Activated naive CD8-positive, alpha-beta T cell (primary cell): ENCODE data around the gene EPN2.
"Not testable (repeated sequence)": the region's sequence is repeated elsewhere in the genome, so short reads cannot be mapped to it uniquely, and the experiment has no call there.

Experiments used
- H3K27ac Mint-ChIP-seq: one replicate; pipeline ENCODE4 v1.8.0; 2021; ENCODE audit warnings: mixed read lengths
- H3K27me3 Mint-ChIP-seq: one replicate; pipeline ENCODE4 v1.8.0; 2021; ENCODE audit warnings: mixed read lengths
- H3K36me3 Mint-ChIP-seq: one replicate; pipeline ENCODE4 v1.8.0; 2021; ENCODE audit warnings: mixed read lengths
- H3K4me1 Mint-ChIP-seq: one replicate; pipeline ENCODE4 v1.8.0; 2021; ENCODE audit warnings: low read depth, mixed read lengths
- H3K4me3 Mint-ChIP-seq: one replicate; pipeline ENCODE4 v1.8.0; 2021; ENCODE audit warnings: mild to moderate bottlenecking, mixed read lengths
- H3K9me3 Mint-ChIP-seq: one replicate; pipeline ENCODE4 v1.8.0; 2021; ENCODE audit warnings: low read depth, mixed read lengths

The EPN2 gene

DNA sequence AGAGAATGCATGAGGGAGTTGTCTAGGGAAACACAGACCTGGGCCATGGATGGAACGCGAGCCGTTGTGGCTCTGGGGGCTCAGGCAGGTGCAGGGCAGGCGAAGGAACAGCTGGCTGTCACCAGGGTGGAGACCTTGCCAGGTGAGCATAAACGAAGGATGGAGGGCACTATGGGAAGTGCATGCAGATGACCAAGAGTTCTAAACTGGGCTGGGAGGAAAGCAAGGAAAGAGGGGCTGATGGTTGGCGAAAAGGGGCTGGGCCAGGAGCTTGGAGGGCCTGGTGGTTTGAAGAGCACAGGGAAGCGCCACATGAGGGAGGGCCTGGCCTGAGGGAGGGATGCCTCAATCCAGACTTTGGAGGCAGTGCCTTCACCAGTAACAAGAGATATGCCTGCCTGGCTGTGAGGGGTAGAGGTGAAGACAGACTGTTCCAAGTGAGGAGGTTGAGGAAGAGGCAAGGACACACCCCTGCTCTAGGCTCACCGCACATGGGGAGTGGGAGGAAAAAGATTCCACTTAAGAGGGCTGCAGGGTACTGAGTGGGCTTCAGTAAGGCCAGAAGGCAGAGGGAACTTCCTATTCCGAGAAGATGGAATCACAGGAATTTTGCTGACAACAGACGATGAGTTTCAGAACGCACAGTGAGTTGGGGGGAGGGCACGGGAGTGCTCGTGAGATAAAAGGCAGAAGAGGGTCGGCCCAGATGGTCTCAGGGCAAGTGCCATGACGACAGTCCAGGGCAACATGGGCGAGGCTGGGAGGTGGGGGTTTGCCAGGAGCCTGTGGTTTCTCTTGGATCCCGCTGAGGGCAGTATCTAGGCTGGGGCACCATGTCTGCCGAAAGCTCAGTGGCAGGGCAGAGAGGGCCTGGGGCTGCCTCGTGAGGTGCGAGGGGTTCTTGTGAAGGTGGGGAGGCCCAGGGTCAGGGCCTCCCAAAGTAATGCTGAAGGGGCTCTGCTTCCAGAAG is 104.8 kb downstream of the EPN2 start:
- H3K4me3 Mint-ChIP-seq, result no peak overlapping the region
- H3K27me3 Mint-ChIP-seq, result peaks cover 19% of the 10 kb centered on the region
- H3K36me3 Mint-ChIP-seq, result no peaks in the 10 kb centered on the region

DNA sequence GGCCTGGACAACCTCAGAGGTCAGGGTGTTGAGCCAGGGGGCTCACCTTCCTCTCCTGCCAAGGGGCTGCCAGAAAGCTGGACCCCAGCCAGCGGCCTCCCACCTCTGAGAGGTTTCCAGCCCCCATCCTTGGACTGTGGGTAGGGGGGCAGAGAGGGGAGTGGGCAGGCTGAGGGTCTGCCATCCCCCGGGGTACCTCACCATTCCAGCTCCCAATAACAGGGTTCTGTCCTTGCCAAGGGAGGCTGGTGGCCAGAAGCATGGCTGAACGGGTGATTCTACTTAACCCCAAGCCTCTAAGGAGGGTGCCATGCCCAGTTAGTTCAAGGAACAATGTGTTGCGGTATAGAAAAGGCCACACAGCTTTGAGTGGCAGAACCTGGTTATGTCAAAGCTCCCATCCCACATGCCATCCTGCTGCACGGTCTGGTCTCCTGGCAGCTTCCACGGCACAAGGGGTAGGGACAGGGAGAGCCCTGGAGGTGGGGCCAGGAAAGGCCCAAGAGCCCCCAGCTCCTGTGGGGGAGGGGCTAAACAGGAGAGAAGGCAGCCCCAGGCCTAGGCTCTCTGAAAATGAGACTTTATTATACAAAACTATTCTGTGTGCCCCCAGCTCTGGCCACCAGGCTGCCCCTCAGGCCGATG is 105.6 kb downstream of the EPN2 start:
- H3K27me3 Mint-ChIP-seq, result peaks cover 15% of the 10 kb centered on the region

More for the DNA sequence above, 104.8 kb downstream of the EPN2 start:
- no peaks in the 10 kb centered on the region for H3K9me3 Mint-ChIP-seq
- no peak overlapping the region for H3K27ac Mint-ChIP-seq
- H3K4me1 Mint-ChIP-seq, result no peaks in the 10 kb centered on the region

DNA sequence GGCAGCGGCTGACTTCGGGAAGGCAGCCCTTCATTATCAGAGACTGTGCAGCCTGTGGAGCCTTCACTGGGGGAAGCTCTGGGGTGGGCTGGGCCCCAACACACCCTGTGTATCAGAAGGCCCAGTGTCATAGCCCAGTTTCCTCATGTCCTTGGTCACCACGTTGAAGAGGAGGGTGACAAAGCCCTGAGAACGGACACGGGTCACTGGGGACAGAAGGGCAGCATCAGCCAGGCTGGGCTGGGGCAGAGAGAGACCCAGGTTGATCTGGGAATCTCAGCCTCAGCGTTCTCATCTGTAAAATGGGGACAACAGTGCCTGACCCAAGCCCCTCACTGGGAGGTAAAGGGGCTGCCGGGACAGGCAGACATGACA is 106.1 kb downstream of the EPN2 start:
- no peaks in the 10 kb centered on the region for H3K9me3 Mint-ChIP-seq
- H3K27ac Mint-ChIP-seq, result no peak overlapping the region
- H3K36me3 Mint-ChIP-seq, result no peaks in the 10 kb centered on the region
- H3K4me3 Mint-ChIP-seq, result no peak overlapping the region
- peaks cover 15% of the 10 kb centered on the region for H3K27me3 Mint-ChIP-seq
- H3K4me1 Mint-ChIP-seq, result no peaks in the 10 kb centered on the region

More for the DNA sequence above, 105.6 kb downstream of the EPN2 start:
- Mint-ChIP-seq H3K9me3 (no peaks in the 10 kb centered on the region), H3K4me1 (no peaks in the 10 kb centered on the region), H3K36me3 (no peaks in the 10 kb centered on the region), H3K27ac (no peak overlapping the region), H3K4me3 (no peak overlapping the region)

DNA sequence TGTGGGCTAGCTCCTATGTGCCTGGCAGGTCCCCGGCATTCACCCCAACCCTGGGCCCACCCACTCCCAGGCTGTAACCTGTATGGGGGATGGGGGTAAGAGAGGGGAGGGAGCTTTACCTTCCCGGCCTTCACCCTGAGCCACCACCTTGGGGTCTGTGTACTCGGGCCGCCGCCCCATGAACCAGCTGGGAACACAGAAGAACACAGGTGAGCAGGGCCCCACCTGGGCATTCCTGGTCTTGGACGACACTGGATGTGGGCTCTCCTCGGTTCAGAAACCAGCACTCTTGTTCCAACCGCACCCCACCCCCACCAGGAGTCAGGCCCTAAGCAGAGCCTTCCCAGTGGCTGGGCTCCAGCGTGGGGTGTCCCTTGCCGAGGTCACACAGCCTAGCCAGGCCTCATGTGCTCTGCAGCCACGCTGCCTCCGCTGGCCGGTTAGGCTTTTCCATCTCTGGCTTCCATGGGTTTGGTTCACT is 106.5 kb downstream of the EPN2 start:
- no peaks in the 10 kb centered on the region for H3K9me3 Mint-ChIP-seq
- H3K36me3 Mint-ChIP-seq, result no peaks in the 10 kb centered on the region
- peaks cover 15% of the 10 kb centered on the region for H3K27me3 Mint-ChIP-seq
- no peak overlapping the region for H3K27ac Mint-ChIP-seq
- H3K4me3 Mint-ChIP-seq, result no peak overlapping the region
- H3K4me1 Mint-ChIP-seq, result no peaks in the 10 kb centered on the region

DNA sequence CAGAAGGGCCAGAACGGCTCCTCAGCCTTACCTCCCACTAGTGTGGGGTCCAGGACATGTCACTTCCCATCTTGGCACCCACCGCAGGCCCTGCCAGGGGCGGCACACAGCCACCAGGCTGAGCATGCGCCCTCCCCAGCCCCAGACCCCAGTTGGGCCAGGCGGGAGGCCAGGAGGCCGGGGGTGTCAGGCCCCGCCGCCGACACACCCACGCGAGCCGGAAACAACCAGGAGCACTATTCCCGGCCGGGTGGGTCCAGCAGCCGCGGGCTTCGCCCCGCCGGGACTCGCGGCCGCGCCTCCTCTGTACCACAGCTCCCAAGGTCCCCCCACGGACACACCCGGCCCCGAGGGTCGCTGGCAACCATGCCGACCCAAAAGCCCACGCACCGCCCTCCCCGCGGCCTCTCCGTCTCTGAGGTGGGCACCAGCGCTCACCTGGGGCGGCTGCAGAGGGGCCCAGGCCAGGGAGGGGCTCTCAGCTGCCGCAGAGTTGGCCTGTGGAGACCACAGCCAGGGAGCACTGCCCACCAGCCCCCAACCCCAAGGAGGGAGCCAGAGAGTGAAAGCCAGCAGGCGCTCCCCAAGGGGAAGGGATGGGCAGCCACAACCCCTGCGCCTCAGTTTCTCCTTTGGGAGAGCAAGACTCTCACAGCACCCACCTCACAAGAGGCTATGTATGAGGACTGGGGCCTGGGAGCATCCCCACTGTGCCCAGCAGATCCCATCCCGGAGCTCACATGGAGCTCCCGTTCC is 107.3 kb downstream of the EPN2 start:
- Mint-ChIP-seq H3K27me3 (peaks cover 14% of the 10 kb centered on the region), H3K9me3 (no peaks in the 10 kb centered on the region), H3K4me1 (no peaks in the 10 kb centered on the region), H3K4me3 (no peak overlapping the region), H3K36me3 (no peaks in the 10 kb centered on the region), H3K27ac (no peak overlapping the region)

DNA sequence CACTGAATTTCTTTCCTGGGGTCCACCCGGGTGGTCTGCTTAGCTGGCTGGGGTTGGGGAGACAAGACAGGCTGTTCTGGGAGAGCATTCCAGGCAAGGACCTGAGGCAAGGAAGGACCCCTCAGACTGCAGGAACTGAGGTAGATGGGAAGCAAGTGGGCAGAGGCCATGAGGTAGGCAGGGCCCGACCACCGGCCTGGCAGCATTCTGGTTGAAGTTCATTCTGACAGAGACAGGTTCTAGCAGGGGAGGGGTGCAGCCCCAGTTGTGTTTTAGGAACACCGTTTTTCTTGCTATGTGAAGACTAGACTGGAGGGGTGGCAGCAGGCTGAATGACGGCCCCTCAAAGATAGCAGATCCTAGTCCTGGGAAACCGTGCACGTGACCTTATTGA is 107.9 kb downstream of the EPN2 start:
- no peaks in the 10 kb centered on the region for H3K36me3 Mint-ChIP-seq
- no peaks in the 10 kb centered on the region for H3K9me3 Mint-ChIP-seq
- no peaks in the 10 kb centered on the region for H3K4me1 Mint-ChIP-seq
- H3K4me3 Mint-ChIP-seq, result no peak overlapping the region
- no peak overlapping the region for H3K27ac Mint-ChIP-seq
- peaks cover 12% of the 10 kb centered on the region for H3K27me3 Mint-ChIP-seq

DNA sequence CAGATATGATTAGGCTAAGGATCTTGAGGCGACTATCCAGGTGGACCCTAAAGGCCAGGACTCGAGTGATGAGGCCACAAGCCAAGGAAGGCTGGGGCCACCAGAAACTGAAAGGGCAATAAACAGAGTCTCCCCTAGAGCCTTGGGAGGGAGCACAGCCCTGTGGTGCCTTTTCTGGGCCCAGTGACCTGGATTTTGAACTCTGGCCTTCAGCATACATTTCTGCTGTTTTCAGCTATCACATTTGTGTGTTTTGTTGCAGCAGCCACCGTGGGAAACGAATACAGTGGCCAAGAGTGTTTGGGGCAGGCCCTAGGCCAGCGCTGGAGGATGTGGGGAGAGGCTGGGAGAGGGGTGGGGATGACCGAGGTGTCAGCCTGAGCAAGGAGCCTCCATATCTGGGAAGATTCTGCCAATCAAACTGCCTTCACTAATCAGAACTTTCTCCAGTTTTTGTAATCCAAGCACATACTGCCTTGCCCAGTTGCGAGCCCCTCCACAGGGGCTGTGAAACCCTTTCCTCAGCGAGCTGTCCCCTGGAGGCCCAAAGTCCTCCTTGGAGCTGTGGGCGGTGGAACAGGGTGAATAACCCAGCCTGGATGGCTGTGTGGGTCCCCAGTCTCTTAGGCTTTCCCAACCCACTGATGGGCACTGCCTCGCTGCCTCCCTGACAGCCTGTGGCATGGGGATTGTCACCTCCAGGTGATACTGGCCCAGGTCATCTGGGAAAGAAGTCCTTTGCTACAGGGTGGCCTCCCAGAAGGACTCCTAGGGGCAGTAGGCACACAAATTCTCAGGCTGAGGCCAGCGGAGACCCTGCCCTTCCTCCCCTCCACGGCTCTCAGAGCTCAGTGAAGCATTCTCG is 108.6 kb downstream of the EPN2 start:
- no peaks in the 10 kb centered on the region for H3K4me1 Mint-ChIP-seq
- peaks cover 13% of the 10 kb centered on the region for H3K27me3 Mint-ChIP-seq
- H3K27ac Mint-ChIP-seq, result no peak overlapping the region
- no peak overlapping the region for H3K4me3 Mint-ChIP-seq
- no peaks in the 10 kb centered on the region for H3K36me3 Mint-ChIP-seq
- no peaks in the 10 kb centered on the region for H3K9me3 Mint-ChIP-seq

DNA sequence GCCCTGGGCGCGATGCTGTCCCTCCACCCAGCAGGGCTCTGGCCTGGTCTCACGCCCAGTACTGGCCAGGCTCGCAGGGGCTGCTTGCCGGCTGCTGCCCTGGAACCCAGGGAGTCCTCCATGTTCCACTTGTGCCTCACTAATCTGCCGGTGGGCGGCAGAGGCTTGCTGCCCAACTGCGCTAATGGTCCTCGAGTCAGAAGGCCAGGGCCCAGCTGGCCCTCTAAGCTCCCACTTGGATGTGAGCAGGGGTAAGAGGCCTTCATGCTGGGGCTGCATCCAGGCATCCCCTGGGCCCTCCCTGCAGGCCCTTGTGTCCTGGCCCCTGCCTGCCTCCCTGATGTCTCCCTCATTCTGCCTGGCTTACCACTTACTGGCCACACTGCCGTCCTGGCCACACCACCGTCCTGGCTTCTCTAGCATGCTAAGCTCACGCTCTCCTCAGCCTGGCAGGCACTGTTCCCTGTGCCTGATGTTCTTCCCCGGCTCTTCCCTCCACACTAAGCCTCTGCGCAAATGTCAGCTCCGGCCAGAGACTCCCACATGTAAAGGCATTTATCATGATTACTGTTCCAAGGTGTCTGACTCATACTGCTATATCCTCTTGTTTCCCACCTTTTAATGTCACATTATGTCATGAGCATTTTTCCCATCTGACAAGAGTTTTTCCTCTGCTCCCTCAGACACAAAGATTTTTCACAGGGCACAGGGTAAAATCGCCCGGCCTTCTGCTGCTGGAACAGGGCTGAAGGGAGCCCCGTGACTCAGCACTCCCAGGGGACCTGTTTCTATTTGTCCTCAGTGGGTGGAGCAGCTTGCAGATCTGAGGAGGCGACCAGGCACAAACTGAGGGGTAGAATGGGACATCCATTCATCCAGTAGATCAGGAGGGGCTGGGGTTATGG is 109.4 kb downstream of the EPN2 start:
- no peak overlapping the region for H3K4me3 Mint-ChIP-seq

DNA sequence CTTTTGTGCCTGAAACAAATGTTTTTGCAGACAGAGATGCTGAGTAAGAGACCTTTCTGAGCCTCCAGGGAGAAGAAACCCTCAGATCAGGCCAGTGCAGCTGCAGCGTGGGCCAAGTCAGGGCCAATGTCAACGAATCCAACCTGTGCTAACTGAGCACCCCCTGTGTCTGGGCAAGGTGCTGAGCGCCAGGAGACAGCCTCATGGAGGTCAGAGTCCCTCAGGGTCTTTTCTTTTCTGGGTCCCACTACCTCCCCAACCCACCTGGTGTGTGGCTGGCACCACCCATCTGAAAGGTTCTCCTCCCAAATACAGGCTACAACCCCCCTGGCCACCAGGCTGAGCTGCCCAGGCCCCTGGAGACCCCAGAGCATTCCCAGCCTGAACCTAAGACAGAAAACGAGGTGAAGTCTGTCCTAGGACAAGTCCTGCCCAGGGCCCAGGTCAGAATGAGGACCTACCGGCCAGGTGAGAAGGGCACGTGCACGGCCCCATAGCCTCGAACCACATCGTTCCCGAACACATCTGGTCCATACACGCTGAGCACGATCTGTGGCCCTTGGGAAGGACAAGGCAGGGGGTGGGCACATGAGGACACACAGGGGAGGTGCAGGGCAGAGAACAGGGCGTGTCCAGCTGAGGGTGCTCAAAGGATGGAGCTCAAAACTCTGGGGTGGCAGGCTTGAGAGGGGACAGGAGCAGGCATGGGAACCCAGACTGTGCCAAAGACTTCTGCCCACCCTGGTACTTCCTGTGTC is 110.3 kb downstream of the EPN2 start:
- Mint-ChIP-seq H3K27me3 (peaks cover 1% of the 10 kb centered on the region), H3K4me3 (no peak overlapping the region), H3K4me1 (no peaks in the 10 kb centered on the region), H3K27ac (no peak overlapping the region), H3K9me3 (no peaks in the 10 kb centered on the region), H3K36me3 (no peaks in the 10 kb centered on the region)

More for the DNA sequence above, 109.4 kb downstream of the EPN2 start:
- Mint-ChIP-seq H3K4me1 (no peaks in the 10 kb centered on the region), H3K9me3 (no peaks in the 10 kb centered on the region), H3K27ac (no peak overlapping the region), H3K36me3 (no peaks in the 10 kb centered on the region), H3K27me3 (peaks cover 7% of the 10 kb centered on the region)

DNA sequence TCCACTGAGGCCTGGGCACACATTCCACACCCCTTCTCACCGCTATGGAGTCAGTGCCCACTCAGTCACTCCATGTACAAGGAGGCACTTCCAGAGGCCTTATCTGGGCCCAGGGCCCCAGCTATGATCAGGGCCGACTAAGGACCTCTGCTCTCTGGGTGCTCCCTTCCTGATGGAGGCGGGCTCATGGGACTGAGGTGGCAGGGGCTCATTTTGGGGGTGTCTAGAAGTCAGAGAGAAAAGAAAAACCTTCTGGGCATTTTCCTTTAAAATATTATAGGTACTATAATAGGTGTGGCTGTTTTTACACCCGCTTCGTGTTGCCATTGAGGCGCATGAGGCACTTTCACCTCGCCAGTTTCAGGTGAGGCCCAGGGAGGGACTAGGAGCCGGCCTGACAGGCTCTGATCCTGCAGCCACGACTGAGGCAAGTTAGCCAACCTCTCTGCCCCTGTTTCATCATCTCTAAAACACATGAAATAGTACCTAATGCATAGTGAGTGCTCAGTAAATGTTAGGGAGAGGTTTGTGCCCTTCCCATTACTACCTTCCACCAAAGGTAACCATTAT is 111.0 kb downstream of the EPN2 start:
- peaks cover 1% of the 10 kb centered on the region for H3K27me3 Mint-ChIP-seq
- H3K27ac Mint-ChIP-seq, result no peak overlapping the region
- H3K9me3 Mint-ChIP-seq, result no peaks in the 10 kb centered on the region
- no peaks in the 10 kb centered on the region for H3K36me3 Mint-ChIP-seq
- H3K4me1 Mint-ChIP-seq, result no peaks in the 10 kb centered on the region
- no peak overlapping the region for H3K4me3 Mint-ChIP-seq

DNA sequence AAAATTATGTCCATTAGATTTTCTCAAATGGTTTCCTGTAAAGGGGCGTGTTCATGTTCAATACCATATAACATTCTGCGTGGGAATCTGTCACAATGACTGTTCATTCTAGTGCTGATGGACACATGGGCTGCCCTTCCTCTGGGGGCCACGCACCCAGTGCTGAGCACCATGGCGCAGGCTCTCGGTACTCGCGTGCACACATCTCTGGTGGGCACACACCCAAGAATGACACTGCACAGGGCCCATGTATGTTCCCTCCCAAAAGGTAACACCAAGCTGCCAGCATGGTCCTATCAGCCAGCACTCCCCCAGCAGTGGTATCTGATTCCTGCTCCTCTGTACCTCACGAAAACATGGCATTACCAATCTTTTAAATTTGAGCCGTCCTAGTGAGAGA is 111.6 kb downstream of the EPN2 start:
- Mint-ChIP-seq H3K27ac (no peak overlapping the region), H3K36me3 (no peaks in the 10 kb centered on the region), H3K27me3 (peaks cover 1% of the 10 kb centered on the region), H3K9me3 (no peaks in the 10 kb centered on the region), H3K4me3 (no peak overlapping the region), H3K4me1 (no peaks in the 10 kb centered on the region)

DNA sequence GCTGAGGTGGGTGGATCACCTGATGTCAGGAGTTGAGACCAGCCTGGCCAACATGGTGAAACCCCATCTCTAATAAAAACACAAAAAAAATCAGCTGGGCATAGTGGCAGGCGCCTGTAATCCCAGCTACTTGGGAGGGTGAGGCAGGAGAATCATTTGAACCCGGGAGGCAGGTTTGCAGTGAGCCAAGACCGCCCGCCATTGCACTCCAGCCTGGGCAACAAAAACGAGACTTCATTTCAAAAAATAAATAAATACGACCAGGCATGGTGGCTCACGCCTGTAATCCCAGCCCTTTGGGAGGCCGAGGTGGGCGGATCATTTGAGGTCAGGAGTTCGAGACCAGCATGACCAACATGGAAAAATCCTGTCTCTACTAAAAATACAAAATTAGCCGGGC is 116.2 kb downstream of the EPN2 start:
- not testable (repeated sequence) for H3K4me3 Mint-ChIP-seq, H3K9me3 Mint-ChIP-seq, H3K36me3 Mint-ChIP-seq, H3K27ac Mint-ChIP-seq, H3K4me1 Mint-ChIP-seq
- peaks cover 11% of the 10 kb centered on the region for H3K27me3 Mint-ChIP-seq

DNA sequence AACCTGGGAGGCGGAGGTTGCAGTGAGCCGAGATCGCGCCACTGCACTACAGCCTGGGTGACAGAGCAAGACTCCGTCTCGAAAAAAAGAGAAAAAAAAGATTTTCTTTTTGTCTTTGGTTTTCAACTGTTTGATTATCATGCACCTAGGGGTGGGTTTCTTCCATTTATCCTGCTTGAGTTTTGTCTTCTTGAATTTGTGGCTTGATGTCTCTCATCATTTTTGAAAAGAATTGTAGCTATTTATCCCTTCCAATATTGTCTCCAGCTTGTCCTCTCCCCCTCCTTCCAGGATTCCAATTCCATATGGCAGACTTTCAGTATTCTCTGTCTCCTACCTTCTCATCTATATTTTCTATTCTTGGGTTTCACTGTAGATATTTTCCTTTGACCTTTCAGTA is 117.6 kb downstream of the EPN2 start:
- no peak overlapping the region for H3K27ac Mint-ChIP-seq
- peaks cover 6% of the 10 kb centered on the region for H3K36me3 Mint-ChIP-seq
- no peak overlapping the region for H3K4me3 Mint-ChIP-seq
- peaks cover 11% of the 10 kb centered on the region for H3K27me3 Mint-ChIP-seq
- no peaks in the 10 kb centered on the region for H3K9me3 Mint-ChIP-seq
- no peaks in the 10 kb centered on the region for H3K4me1 Mint-ChIP-seq
